ENCODE results near the gene TBC1D19. TPM values are rescaled to one million over a fixed set of nuclear protein-coding genes. Genes with fewer than 3 reads are reported as not detected.

TBC1D19 gene
- total and polyA plus RNA-seq, 9 of the 15 experiments (the other 6 are each of a cell fraction or from before 2014, with no cell fraction given) = 0.73 to 5.6 (median 3.7) TPM

- no peaks in the 10 kb centered on the region for H3K27me3 ChIP-seq (ENCODE audit: control insufficient read depth in 2 of 2, insufficient read depth in 2 of 2, low read length in 2 of 2)
- 68% methylated on average over 3 of the region's 3 CpGs for WGBS (ENCODE audit: insufficient coverage, low coverage, missing lambda C conversion rate)
- in situ Hi-C loops (cut with MboI) (no loop called here), intact Hi-C loops (cut with micrococcal nuclease) (no loop called here)
- H3K9me1 ChIP-seq (ENCODE audit: control insufficient read depth, insufficient read depth, low read length) = no peaks in the 10 kb centered on the region
- CTCF ChIA-PET (ENCODE audit: low intra/inter-chr PET ratio) = interaction anchor here (0.7 kb wide), 1 partner anchor 219 kb away, joined by 3 read pairs; no protein-coding TSS in a partner anchor
- H3K27ac ChIP-seq (ENCODE audit: extremely low read depth, low read depth, low read length) = no peak overlapping the region
- H3K9ac ChIP-seq (ENCODE audit: insufficient read depth in 1 of 2, low read depth in 2 of 2, low read length in 2 of 2) = no peak overlapping the region
- H3K4me1 ChIP-seq (replicated peaks in 1 of 2; ENCODE audit: control insufficient read depth in 2 of 2, insufficient read depth in 2 of 2, low read length in 2 of 2) = peaks cover 11 to 16% of the 10 kb centered on the region in 2 experiments; a peak in 4 of 5 replicates
- TF ChIP-seq PTTG1 (tag; IDR thresholded peaks at IDR 0.05; ENCODE audit: low read depth) = no peak
- TF ChIP-seq ZNF655 (CRISPR knock-in tag; IDR thresholded peaks at IDR 0.05) = no peak
- no peak for TF ChIP-seq LCOR (CRISPR knock-in tag; IDR thresholded peaks at IDR 0.05)
- no peak overlapping the region for H3K4me2 ChIP-seq (ENCODE audit: insufficient read depth, low read length)
- H4K20me1 ChIP-seq (replicated peaks; ENCODE audit: control insufficient read depth, insufficient read depth, low read length) = no peaks in the 10 kb centered on the region
- ATAC-seq = no peak
- H3K36me3 ChIP-seq (ENCODE audit: control insufficient read depth, insufficient read depth, low read length) = no peaks in the 10 kb centered on the region
- POLR2A ChIA-PET = interaction anchor here (1.0 kb wide), 1 partner anchor 191 kb away, joined by 3 read pairs; no protein-coding TSS in a partner anchor
- H3K4me3 ChIP-seq = no peak overlapping the region
- FAIRE-seq = no peak
- no peak for DNase-seq (ENCODE audit: extremely low read depth in 1 of 4, low spot score in 3 of 4)
- no TSS peak for BruUV-seq (replicated peaks)
- H2AFZ ChIP-seq (ENCODE audit: low read depth, low read length) = no peak overlapping the region
- H3K9me3 ChIP-seq (replicated peaks; ENCODE audit: control insufficient read depth, insufficient read depth, low read depth, low read length) = no peaks in the 10 kb centered on the region
- H3K79me2 ChIP-seq (ENCODE audit: control insufficient read depth, insufficient read depth, low read length) = no peaks in the 10 kb centered on the region
Observed at GRCh38 chr4:26791346-26791745, 207.5 kb downstream of the TBC1D19 start.

- BruUV-seq (replicated peaks) = no TSS peak
- peaks cover 5 to 12% of the 10 kb centered on the region in 2 experiments; a peak in 4 of 5 replicates for H3K4me1 ChIP-seq (replicated peaks in 1 of 2; ENCODE audit: control insufficient read depth in 2 of 2, insufficient read depth in 2 of 2, low read length in 2 of 2)
- ChIA-PET POLR2A (interaction anchor here (1.0 kb wide), 1 partner anchor 10 kb away, joined by 3 read pairs; no protein-coding TSS in a partner anchor), CTCF (ENCODE audit: low intra/inter-chr PET ratio) (no interaction called here)
- H3K27me3 ChIP-seq (ENCODE audit: control insufficient read depth in 2 of 2, insufficient read depth in 2 of 2, low read length in 2 of 2) = no peaks in the 10 kb centered on the region
- FAIRE-seq (no peak), ATAC-seq (no peak), DNase-seq (ENCODE audit: extremely low read depth in 1 of 4, low spot score in 3 of 4) (no peak)
- H3K27ac ChIP-seq (ENCODE audit: extremely low read depth, low read depth, low read length) = no peak overlapping the region
- no peak overlapping the region for H3K4me2 ChIP-seq (ENCODE audit: insufficient read depth, low read length)
- no peak overlapping the region for H3K9ac ChIP-seq (ENCODE audit: insufficient read depth in 1 of 2, low read depth in 2 of 2, low read length in 2 of 2)
- H3K36me3 ChIP-seq (ENCODE audit: control insufficient read depth, insufficient read depth, low read length) = no peaks in the 10 kb centered on the region
- no peak overlapping the region for H3K4me3 ChIP-seq
- intact Hi-C loops (cut with micrococcal nuclease) = no loop called here
- no peaks in the 10 kb centered on the region for H3K9me3 ChIP-seq (replicated peaks; ENCODE audit: control insufficient read depth, insufficient read depth, low read depth, low read length)
- H2AFZ ChIP-seq (ENCODE audit: low read depth, low read length) = no peak overlapping the region
- in situ Hi-C loops (cut with MboI) = no loop called here
- no peaks in the 10 kb centered on the region for H3K79me2 ChIP-seq (ENCODE audit: control insufficient read depth, insufficient read depth, low read length)
- no peaks in the 10 kb centered on the region for H4K20me1 ChIP-seq (replicated peaks; ENCODE audit: control insufficient read depth, insufficient read depth, low read length)
- H3K9me1 ChIP-seq (ENCODE audit: control insufficient read depth, insufficient read depth, low read length) = no peaks in the 10 kb centered on the region
- TF ChIP-seq CTCF (IDR thresholded peaks at IDR 0.05 in 2 of 3, conservative IDR thresholded peaks at IDR 0.05 in 1 of 3; ENCODE audit: insufficient read depth in 2 of 3, low read depth in 1 of 3, low read length in 3 of 3) = no peak
- no peak for TF ChIP-seq FOXJ2 (tag; IDR thresholded peaks at IDR 0.05)
- no peak for TF ChIP-seq PTRF (tag; IDR thresholded peaks at IDR 0.05)
- TF ChIP-seq, protein P1, sequence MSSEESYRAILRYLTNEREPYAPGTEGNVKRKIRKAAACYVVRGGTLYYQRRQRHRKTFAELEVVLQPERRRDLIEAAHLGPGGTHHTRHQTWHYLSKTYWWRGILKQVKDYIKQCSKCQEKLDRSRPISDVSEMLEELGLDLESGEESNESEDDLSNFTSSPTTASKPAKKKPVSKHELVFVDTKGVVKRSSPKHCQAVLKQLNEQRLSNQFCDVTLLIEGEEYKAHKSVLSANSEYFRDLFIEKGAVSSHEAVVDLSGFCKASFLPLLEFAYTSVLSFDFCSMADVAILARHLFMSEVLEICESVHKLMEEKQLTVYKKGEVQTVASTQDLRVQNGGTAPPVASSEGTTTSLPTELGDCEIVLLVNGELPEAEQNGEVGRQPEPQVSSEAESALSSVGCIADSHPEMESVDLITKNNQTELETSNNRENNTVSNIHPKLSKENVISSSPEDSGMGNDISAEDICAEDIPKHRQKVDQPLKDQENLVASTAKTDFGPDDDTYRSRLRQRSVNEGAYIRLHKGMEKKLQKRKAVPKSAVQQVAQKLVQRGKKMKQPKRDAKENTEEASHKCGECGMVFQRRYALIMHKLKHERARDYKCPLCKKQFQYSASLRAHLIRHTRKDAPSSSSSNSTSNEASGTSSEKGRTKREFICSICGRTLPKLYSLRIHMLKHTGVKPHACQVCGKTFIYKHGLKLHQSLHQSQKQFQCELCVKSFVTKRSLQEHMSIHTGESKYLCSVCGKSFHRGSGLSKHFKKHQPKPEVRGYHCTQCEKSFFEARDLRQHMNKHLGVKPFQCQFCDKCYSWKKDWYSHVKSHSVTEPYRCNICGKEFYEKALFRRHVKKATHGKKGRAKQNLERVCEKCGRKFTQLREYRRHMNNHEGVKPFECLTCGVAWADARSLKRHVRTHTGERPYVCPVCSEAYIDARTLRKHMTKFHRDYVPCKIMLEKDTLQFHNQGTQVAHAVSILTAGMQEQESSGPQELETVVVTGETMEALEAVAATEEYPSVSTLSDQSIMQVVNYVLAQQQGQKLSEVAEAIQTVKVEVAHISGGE (CRISPR knock-in tag; IDR thresholded peaks at IDR 0.05) = no peak
Observed at GRCh38 chr4:26792639-26793038, 208.8 kb downstream of the TBC1D19 start.
